Breast epithelium (tissue), 4 donors: ENCODE results near the gene RBM26. TPM values are rescaled to one million over a fixed set of nuclear protein-coding genes. Genes with fewer than 3 reads are reported as not detected.
"Not testable (repeated sequence)": the region's sequence is repeated elsewhere in the genome, so short reads cannot be mapped to it uniquely, and the experiment has no call there.

Source experiments
- DNase-seq, 2 donors: peaks; one replicate each; pipeline ENCODE4 v3.0.0-alpha.2; 2019; ENCODE audit warnings: low spot score in 2 of 2
- H3K27ac ChIP-seq, 2 donors: fragments of 200-600 bp; sonication (generic) in 1 of 2; one replicate each; pipeline ENCODE4 v1.5.1; 2016 to 2019; ENCODE audit warnings: mild to moderate bottlenecking in 1 of 2
- H3K27me3 ChIP-seq, 2 donors: fragments of 200-600 bp; sonication (generic) in 1 of 2; one replicate each; pipeline versions ENCODE4 v1.5.1 to v1.6.0; 2017 to 2019; ENCODE audit warnings: control low read depth in 1 of 2, mild to moderate bottlenecking in 1 of 2
- H3K36me3 ChIP-seq: fragments of 200-600 bp; one replicate; pipeline ENCODE4 v1.5.1; 2019
- H3K4me1 ChIP-seq, 2 donors: fragments of 200-600 bp; sonication (generic); one replicate each; pipeline ENCODE4 v1.5.1; 2016 to 2019; ENCODE audit warnings: control low read depth in 1 of 2
- H3K4me3 ChIP-seq, 3 donors: fragments of 200-600 bp; sonication (generic); 1 replicate in 2 of 3; 2 replicates in 1 of 3; pipeline ENCODE4 v1.5.1; 2016 to 2019; ENCODE audit warnings: mild to moderate bottlenecking in 3 of 3, moderate library complexity in 2 of 3
- H3K9me3 ChIP-seq, 2 donors: fragments of 200-600 bp; sonication (generic) in 1 of 2; one replicate each; pipeline ENCODE4 v1.5.1; 2016 to 2019; ENCODE audit warnings: control low read depth in 1 of 2
- CTCF ChIP-seq, 3 donors: fragments of 450-650 bp; IDR thresholded peaks; one replicate each; pipeline ENCODE4 v1.5.1; 2016 to 2017; ENCODE audit warnings: antibody characterized with exemption in 3 of 3, mild to moderate bottlenecking in 3 of 3, moderate library complexity in 3 of 3
- POLR2A ChIP-seq: fragments of 450-650 bp; IDR thresholded peaks from one replicate; pipeline ENCODE4 v1.6.1; 2016; ENCODE audit warnings: antibody characterized with exemption, mild to moderate bottlenecking, moderate library complexity
- POLR2AphosphoS5 ChIP-seq, 3 donors: sonication (generic); formaldehyde crosslinking; IDR thresholded peaks; one replicate each; pipeline ENCODE4 v1.6.1; 2017; ENCODE audit warnings: antibody characterized with exemption in 3 of 3
- intact Hi-C: fragments of 100-400 bp; cut with DNase I; formaldehyde crosslinking; loops from one replicate; pipeline ENCODE4 v1.15.1; 2023; ENCODE audit warnings: low total_unique reads
- total RNA-seq, 3 donors: library from RNA; depleted of rRNA; stranded (reverse); fragments of >200 nt; gene quantifications; one replicate each; pipeline ENCODE4 v1.1.0, GENCODE V29; 2016

RBM26 gene
- total RNA-seq, 3 donors from 2014 or later: 31.7 to 70.1 (median 43.6) TPM

GRCh38 chr13:79359064-79359463, 47.0 kb downstream of the RBM26 start:
- H3K27me3 ChIP-seq: no peaks in the 10 kb centered on the region
- TF ChIP-seq CTCF (IDR thresholded peaks at IDR 0.05): no peak
- no peak for TF ChIP-seq POLR2A
- TF ChIP-seq POLR2AphosphoS5 (IDR thresholded peaks at IDR 0.05): no peak
- H3K4me3 ChIP-seq: no peak overlapping the region
- no peaks in the 10 kb centered on the region for H3K9me3 ChIP-seq
- H3K36me3 ChIP-seq: peaks cover 6% of the 10 kb centered on the region
- no peak overlapping the region for H3K27ac ChIP-seq
- intact Hi-C loops: no loop called here
- DNase-seq: no peak
- no peaks in the 10 kb centered on the region for H3K4me1 ChIP-seq

GRCh38 chr13:79354285-79354684, 51.8 kb downstream of the RBM26 start:
- H3K36me3 ChIP-seq: peaks cover 8% of the 10 kb centered on the region
- H3K27ac ChIP-seq: no peak overlapping the region
- H3K9me3 ChIP-seq: no peaks in the 10 kb centered on the region
- TF ChIP-seq POLR2AphosphoS5 (IDR thresholded peaks at IDR 0.05) (no peak), CTCF (IDR thresholded peaks at IDR 0.05) (no peak), POLR2A (no peak)
- H3K27me3 ChIP-seq: no peaks in the 10 kb centered on the region
- no peak overlapping the region for H3K4me3 ChIP-seq
- H3K4me1 ChIP-seq: no peaks in the 10 kb centered on the region
- DNase-seq: no peak
- intact Hi-C loops: no loop called here

GRCh38 chr13:79353693-79354092, 52.4 kb downstream of the RBM26 start:
- Histone ChIP-seq H3K9me3 (no peaks in the 10 kb centered on the region), H3K27ac (no peak overlapping the region), H3K4me3 (no peak overlapping the region), H3K36me3 (peaks cover 4% of the 10 kb centered on the region), H3K4me1 (no peaks in the 10 kb centered on the region), H3K27me3 (no peaks in the 10 kb centered on the region)
- TF ChIP-seq CTCF (IDR thresholded peaks at IDR 0.05) (no peak), POLR2A (no peak), POLR2AphosphoS5 (IDR thresholded peaks at IDR 0.05) (no peak)
- intact Hi-C loops: no loop called here
- no peak for DNase-seq

- TF ChIP-seq POLR2AphosphoS5 (IDR thresholded peaks at IDR 0.05) (no peak), POLR2A (no peak), CTCF (IDR thresholded peaks at IDR 0.05) (no peak)
- DNase-seq: no peak
- Histone ChIP-seq H3K36me3 (peaks cover 3% of the 10 kb centered on the region), H3K27ac (no peak overlapping the region), H3K4me3 (no peak overlapping the region), H3K9me3 (no peaks in the 10 kb centered on the region), H3K4me1 (no peaks in the 10 kb centered on the region), H3K27me3 (no peaks in the 10 kb centered on the region)
- intact Hi-C loops: no loop called here
These were observed 53.9 kb downstream of the RBM26 start for GRCh38 chr13:79352107-79352506.

- not testable (repeated sequence) for H3K27ac ChIP-seq, DNase-seq, H3K9me3 ChIP-seq, H3K4me3 ChIP-seq, H3K27me3 ChIP-seq, H3K4me1 ChIP-seq, H3K36me3 ChIP-seq
- intact Hi-C loops: loop anchor here (5.0 kb wide), 1 partner anchor 892 kb away; no protein-coding TSS in a partner anchor
These were observed 56.4 kb downstream of the RBM26 start for GRCh38 chr13:79349608-79350007.

- H3K4me1 ChIP-seq: no peaks in the 10 kb centered on the region
- H3K27ac ChIP-seq: no peak overlapping the region
- no peaks in the 10 kb centered on the region for H3K9me3 ChIP-seq
- no peaks in the 10 kb centered on the region for H3K27me3 ChIP-seq
- intact Hi-C loops: loop anchor here (5.0 kb wide), 1 partner anchor 892 kb away; no protein-coding TSS in a partner anchor
- TF ChIP-seq POLR2AphosphoS5 (IDR thresholded peaks at IDR 0.05) (no peak), POLR2A (no peak), CTCF (IDR thresholded peaks at IDR 0.05) (no peak)
- H3K4me3 ChIP-seq: no peak overlapping the region
- no peak for DNase-seq
- H3K36me3 ChIP-seq: peaks cover 3% of the 10 kb centered on the region
These were observed 57.0 kb downstream of the RBM26 start for GRCh38 chr13:79349011-79349410.
